Amygdala (tissue), 56 donors: ENCODE results near the gene TMEM143.
"Not testable (repeated sequence)": the region's sequence is repeated elsewhere in the genome, so short reads cannot be mapped to it uniquely, and the experiment has no call there.

Source experiments
- DNase-seq, 56 donors: peaks; one replicate each; lab custom pipeline; 2025; lab: John Stamatoyannopoulos, UW

TMEM143 gene

DNA sequence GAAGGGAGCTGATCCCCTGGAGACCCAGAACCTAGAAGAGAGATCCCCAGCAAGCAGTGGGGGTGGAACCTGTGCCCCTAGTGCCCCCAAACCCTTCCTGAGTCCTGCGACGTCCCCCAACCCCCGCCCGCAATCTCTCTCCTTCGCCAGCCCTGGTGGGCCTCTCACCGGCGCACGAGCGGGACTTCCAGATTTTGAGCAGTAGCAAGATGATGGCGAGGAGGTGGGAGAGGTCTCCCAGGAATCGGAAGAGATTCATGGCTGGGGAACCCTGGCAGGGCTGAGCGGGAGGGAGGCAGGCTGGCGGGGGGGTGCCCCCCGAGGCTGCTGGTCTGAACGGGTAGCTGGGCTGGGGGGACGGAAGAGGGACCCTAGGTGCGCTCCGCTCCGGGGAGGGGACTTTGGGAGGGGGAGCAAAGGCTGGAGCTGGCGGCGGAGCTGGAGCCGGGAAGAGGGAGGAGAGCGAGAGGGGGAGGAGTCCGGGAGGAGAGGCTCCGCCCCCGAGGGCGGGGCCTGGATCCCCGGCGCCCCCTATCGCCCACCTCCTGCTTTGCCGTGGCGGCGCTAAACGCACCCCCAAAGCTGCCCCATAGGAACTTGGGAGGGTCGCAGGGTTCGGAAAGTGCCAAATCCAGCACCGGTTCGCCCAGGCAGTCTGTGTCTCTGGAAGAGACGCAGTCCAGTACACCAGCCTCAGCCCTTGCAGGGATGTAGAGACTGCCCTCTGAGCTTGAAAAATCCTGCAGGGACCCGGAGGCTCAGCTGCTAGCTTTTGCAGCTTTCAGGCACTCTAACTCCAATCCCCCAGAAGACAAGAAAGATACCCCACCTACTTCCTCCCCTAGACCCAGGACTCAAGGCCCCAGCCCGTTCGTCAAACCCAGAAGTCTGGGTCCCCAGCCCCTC lies 27.6 kb upstream of the TMEM143 start, which contains the start of gene KDELR1:
KDELR1 (minus strand) TSS at position 452 of the 906 bp plus-strand sequence; CDS start at position 259, 193 bp downstream.
- DNase-seq = peak in 54 of 56 donors; percentile 20 to 87 (median 64)

DNA sequence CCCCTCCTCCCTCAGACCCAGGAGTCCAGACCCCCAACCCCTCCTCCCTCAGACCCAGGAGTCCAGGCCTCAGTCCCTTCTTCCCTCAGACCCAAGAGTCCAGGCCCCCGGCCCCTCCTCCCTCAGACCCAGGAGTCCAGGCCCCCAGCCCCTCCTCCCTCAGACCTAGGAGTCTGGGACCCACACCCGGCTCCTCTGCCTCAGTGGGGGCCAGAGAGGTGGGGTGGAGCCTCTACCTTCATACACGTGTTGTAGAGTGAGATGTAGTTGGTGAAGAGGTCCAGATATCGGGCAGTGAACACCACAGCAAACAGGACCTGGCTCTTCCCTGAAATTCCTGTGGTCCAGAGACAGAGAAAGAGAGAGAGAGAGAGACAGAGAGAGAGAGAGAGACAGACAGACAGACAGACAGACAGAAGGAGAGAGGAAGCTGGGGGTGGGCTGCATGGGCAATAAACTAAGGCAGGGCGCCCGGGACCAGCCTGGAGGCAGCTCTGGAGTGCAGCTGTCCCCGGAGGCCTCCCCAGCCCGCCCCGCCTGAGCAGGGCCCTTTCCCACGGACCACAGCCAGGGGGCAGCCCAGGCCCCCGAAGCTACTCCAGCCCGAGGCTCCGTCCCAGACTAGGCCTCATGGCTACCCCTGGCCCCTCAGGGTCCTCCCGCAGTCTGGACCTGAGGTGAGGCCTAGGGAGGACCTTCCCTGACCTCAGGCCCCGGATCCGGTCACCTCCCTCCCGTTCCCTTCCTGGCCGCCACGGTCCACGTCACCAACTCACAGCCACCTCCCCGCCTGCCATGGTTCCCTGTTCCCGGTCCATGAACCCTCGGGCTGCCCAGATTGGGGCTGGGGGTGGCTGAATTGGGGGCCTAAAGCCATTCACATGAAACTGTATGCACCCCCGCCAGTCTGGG lies 26.7 kb upstream of the TMEM143 start:
- DNase-seq = peak in 40 of 56 donors; percentile 12 to 68 (median 41)

DNA sequence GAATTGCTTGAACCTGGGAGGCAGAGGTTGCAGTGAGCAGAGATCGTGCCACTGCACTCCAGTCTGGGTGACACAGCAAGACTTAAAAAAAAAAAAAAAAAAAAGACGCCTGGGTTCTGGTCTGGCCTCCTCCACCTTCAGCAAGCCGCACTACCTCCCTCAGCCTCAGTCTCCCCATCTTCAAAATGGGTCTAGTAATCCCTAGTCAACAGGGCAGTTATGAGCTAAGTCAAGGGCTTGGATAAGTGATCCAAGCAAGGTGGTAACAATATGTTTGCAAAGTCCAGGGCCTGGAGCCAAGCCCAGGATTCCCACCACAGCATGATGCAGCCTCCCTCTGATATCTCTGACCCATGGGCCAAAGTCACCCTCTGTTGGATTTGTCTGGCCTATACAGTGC lies 23.2 kb upstream of the TMEM143 start:
- no peak for DNase-seq

DNA sequence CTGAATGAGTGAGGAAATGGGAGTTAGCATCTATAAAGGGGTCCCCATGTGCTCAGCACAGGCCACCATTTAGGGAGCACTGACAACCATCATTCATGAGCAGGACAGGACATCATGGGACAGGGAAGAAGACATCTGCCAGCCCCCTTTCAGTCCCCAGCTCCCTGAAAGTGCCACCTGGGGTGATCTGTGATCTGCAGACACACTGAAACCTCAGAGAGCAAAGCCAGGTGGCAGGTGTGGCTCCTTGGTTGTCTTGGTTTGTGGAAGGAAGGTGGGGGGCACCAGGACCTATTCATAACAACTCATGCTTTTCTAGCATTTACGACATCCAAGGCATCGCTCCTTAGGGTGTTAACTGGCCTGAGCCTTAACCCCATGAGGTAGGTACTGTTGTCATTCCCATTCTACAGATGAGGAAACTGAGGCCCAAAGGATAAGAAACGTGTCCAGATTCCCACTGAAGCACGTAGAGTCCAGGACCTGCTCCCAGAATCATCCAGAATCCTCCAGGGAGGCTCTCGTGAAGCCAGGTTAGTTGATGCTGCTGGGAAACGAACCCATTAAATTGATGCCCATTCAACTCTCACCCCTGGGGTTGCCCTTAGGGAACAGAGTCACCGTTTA lies 21.8 kb upstream of the TMEM143 start:
- DNase-seq = no peak

DNA sequence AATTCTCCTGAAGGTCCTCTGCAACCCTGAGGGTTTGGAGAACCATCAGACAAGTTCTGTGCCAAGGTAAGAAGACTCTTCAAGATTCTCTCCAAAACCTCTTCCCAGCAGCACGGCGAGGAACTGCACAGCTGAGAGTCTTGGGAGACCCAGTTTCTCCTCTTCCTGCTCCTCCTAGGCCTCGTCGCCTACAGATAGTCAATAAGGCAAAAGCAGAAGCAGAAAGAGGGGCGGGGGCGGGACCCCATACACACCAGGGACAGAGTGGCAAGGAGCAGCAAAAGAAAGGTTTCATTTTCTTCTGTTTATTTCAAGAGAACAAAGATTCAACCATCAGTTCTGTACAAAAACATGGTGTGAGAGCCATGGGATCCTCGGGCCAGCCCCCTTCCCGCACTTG lies 18.5 kb upstream of the TMEM143 start:
- DNase-seq = no peak

GRCh38 chr19:48381178-48381950 lies 17.6 kb upstream of the TMEM143 start:
- DNase-seq = no peak

GRCh38 chr19:48379058-48379457 lies 15.3 kb upstream of the TMEM143 start:
- DNase-seq = no peak

DNA sequence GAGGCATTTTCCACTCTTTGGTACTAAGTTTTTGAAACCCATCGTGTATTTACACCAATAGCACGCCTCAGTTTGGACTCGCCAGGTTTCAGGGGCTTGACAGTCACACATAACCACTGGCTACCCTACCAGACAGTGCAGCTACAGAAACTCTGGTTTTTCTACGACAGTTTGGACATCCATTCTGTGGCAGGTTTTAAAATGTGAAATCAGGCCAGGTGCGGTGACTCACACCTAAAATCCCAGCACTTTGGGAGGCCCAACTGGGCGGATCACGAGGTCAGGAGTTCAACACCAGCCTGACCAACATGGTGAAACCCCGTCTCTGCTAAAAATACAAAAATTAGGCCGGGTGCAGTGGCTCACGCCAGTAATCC lies 14.4 kb upstream of the TMEM143 start:
- no peak for DNase-seq

GRCh38 chr19:48373567-48373966 lies 9.8 kb upstream of the TMEM143 start:
- no peak for DNase-seq

DNA sequence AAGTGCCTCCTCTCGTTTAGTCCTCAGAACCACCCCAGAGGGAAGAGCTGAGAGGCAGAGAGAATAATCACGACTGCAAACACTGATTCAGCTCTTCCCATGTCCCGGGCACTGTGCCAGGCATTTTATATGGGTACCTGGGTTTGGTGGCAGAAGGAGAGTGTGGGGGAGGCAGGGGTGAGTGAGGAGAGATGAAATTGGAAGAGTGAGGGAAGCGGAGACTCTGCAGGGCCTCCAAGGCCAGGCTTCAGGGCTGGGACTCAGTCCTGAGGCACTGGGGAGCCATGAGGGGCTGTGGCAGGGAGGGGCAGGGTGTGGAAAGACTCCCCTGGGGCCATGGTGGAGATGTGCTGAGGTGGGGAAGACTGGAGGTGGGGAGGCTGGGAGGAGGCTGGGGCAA lies 9.2 kb upstream of the TMEM143 start:
- DNase-seq = peak in 10 of 56 donors; percentile 2 to 28 (median 12)

DNA sequence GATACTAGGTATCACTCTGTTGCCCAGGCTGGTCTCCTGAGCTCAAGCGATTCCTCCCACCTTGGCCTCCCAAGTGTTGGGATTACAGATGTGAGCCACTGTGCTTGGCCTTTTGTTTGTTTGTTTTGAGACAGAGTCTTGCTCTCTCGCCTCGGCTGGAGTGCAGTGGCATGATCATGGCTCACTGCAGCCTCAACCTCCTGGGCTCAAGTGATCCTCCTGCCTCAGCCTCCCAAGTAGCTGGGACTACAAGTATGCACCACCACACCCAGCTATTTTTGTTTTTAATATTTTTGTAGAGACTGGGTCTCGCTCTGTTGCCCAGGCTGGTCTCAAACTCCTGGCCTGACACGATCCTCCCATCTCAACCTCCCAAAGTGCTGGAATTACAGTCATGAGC lies 8.0 kb upstream of the TMEM143 start:
- not testable (repeated sequence) for DNase-seq

- DNase-seq = no peak
Measured at GRCh38 chr19:48371367-48371766, 7.6 kb upstream of the TMEM143 start.

DNA sequence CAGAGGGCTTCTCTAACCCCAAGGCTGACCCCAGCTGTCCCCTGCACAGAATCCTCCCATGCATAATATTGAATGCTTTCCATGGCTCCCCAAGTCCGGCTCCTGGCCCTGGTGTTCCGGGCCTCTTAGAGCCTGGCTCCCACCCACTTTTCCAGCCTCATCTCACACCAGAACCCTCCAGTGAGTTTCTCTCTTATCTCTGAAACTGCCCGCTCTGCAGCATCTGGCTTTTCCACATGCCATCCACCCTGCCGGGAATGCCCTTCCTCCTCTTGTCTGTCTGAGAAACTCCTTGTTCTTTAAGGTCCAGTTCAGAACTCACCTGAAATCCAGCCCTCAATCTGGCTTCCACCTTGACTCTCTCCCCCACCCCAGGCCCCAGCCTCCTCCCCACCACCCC lies 7.2 kb upstream of the TMEM143 start:
- DNase-seq = no peak

DNA sequence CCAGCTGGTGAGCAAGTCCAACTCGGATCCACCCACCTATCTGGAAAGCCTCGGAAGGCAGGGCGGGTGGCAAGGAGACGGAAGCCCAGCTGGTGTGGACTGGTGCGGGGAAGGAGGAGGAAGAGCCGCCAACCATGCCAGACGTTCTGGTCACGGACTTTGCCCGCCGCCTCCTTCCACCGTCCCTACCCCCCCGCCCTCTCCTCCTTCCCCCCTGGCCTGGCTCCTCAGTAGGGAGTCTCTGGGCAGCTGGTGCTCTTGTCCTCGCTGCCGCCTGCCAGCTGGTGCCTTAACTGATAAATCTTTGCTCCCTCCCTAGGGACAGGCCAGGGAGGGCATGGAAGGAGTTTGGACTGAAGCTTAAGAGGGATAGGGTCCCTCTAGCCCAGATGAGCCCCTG lies 5.2 kb upstream of the TMEM143 start:
- DNase-seq = no peak

- no peak for DNase-seq
Measured at GRCh38 chr19:48367855-48368254, 4.1 kb upstream of the TMEM143 start.

DNA sequence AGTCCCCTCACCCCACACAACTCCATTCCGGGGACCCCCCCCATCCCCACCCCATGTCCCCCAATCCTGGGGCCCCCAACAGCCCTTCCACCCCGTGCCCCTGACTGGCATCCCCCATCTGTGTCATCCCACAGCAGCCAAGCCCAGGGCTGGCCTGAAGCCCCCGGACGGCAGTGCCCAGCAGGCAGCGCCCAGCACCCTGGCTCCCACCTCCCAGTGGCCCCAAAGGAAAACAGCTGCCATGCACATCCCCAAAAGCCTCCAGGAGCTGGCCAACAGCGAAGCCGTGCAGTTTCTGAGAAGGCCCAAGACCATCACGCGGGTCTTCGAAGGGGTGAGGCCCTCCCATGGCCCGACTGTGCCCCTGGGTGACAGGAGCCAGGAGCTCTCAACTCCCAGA lies 1.9 kb upstream of the TMEM143 start:
- DNase-seq = no peak

- DNase-seq = no peak
Measured at GRCh38 chr19:48364598-48365348, 1.0 kb upstream of the TMEM143 start.

- DNase-seq = peak in 16 of 56 donors; percentile 49 to 86 (median 68)
Measured at GRCh38 chr19:48363500-48363809, 285 bp downstream of the TMEM143 start.

DNA sequence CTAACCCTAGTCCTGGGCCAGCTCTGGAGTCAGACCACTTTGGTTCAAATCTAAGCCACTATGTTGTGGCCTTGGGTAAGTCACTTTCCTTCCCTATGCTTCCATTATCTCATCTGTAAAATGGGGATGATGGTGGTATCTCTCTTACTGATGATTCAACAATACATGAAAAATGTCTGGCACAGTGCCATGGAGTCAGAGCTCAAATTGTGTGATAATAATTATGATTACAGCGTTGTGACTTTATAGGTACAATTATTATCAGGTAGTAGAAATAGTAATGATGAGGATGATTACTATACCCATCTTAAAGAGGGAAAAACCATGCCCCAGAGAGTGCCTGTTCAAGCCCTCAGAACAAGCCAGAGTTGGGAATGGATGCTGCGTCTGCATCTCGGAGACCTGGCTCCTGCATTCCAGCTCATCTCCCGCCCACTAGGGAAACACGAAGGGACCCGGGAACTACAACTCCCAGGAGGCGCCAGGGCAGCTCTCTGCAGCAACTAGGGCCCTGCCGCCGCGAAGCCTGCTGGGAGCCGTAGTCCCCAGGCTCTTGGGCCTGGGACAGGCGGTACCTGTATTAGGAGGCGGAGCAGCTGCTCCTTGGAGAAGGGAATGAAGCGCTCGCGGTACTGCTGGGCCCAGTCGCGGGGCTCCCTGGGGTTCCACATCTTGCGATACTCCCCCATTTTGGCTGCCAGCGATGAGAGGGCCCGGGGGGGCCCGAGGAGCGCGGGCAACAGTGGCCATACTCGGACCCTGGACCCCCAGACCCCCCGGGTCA lies 832 bp downstream of the TMEM143 start:
- DNase-seq = peak; percentile 46 to 98 (median 94)
